HG03469 (cell line): ENCODE results near the gene LGR6.

Source experiments
- ATAC-seq: cut with Tn5 transposase; IDR thresholded peaks from one replicate; pipeline ENCODE4 v1.9.1; 2021; ENCODE audit warnings: mild to moderate bottlenecking, moderate library complexity, moderate number of reproducible peaks; ENCODE audit not compliant: unreplicated experiment

Gene LGR6

DNA sequence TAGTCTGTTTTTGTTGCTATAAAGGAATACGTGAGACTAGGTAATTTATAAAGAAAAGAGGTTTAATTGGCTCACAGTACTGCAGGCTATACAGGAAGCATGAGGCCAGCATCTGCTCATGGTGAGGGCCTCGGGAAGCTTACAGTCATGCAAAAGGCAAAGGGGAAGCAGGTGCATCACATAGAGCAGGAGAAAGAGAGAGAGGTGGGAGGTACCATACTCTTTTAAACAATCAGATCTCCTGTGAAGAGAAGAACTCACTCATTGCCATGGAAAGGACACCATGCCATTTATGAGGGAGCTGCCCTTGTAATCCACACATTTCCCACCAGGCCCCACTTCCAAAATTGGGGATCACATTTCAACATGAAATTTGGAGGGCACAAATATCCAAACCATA, 167.6 kb downstream of the LGR6 start:
- ATAC-seq, result no peak

- no peak for ATAC-seq
Observed at GRCh38 chr1:202361701-202362100, 168.1 kb downstream of the LGR6 start.

GRCh38 chr1:202362212-202362611, 168.6 kb downstream of the LGR6 start:
- no peak for ATAC-seq

- no peak for ATAC-seq
Observed at GRCh38 chr1:202365092-202365815, 171.7 kb downstream of the LGR6 start.

DNA sequence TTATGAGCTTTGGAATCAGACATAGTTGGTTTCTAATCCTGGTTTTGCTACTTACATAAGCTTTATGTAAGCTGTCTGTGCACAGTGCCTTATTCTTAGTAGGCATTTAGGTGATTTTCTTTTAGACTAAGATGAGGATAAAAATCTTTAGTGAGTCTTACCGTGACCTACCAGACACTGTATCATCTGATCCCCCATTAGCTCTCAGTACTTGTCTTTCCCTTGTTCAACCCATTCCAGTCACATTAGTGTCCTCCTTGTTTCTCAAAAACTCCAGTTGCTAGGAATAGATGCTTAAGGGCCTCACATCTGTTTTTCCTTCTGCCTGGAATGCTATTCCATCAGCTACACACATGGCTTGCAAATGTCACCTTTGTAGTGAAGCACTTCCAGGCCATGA, 173.7 kb downstream of the LGR6 start:
- no peak for ATAC-seq
